NCI-H2171 treated with DMSO at 0.1 percent for 48 hours (cell line): Measurements from ENCODE around the gene SH3TC1.

Source experiments
- DNase-seq: peaks from one replicate; lab custom pipeline; 2025; lab: John Stamatoyannopoulos, UW

SH3TC1 gene

GRCh38 chr4:8181844-8182243 is 17.2 kb upstream of the SH3TC1 start:
- no peak for DNase-seq

GRCh38 chr4:8182294-8182693 is 16.8 kb upstream of the SH3TC1 start:
- no peak for DNase-seq

- DNase-seq: no peak
Observed at GRCh38 chr4:8182858-8183725, 16.0 kb upstream of the SH3TC1 start.

GRCh38 chr4:8184061-8184460 is 15.0 kb upstream of the SH3TC1 start:
- no peak for DNase-seq

GRCh38 chr4:8185295-8185694 is 13.8 kb upstream of the SH3TC1 start:
- DNase-seq: peak; percentile 57

- DNase-seq: no peak
Observed at GRCh38 chr4:8185930-8186329, 13.2 kb upstream of the SH3TC1 start.

- no peak for DNase-seq
Observed at GRCh38 chr4:8188085-8188484, 11.0 kb upstream of the SH3TC1 start.

- DNase-seq: peak; percentile 95
Observed at GRCh38 chr4:8188743-8189550, 10.1 kb upstream of the SH3TC1 start.

GRCh38 chr4:8189551-8190466 is 9.3 kb upstream of the SH3TC1 start:
- peak; percentile 23 for DNase-seq

- DNase-seq: no peak
Observed at GRCh38 chr4:8191136-8191747, 7.8 kb upstream of the SH3TC1 start.

- DNase-seq: peak; percentile 61
Observed at GRCh38 chr4:8192748-8193738, 6.0 kb upstream of the SH3TC1 start.

GRCh38 chr4:8194306-8195242 is 4.5 kb upstream of the SH3TC1 start:
- no peak for DNase-seq

- DNase-seq: no peak
Observed at GRCh38 chr4:8195431-8195830, 3.7 kb upstream of the SH3TC1 start.

- DNase-seq: no peak
Observed at GRCh38 chr4:8195841-8196458, 3.1 kb upstream of the SH3TC1 start.

- DNase-seq: no peak
Observed at GRCh38 chr4:8197521-8197920, 1.6 kb upstream of the SH3TC1 start.

- DNase-seq: no peak
Observed at GRCh38 chr4:8198206-8198905, 734 bp upstream of the SH3TC1 start.

- no peak for DNase-seq
Observed at GRCh38 chr4:8199594-8200301, 658 bp downstream of the SH3TC1 start.
